Fibroblast of the aortic adventitia (primary cell): Measurements from ENCODE around the gene ADORA3. TPM values are rescaled to one million over a fixed set of nuclear protein-coding genes. Genes with fewer than 3 reads are reported as not detected.

Experiments used
- DNase-seq: peaks from one replicate; pipeline ENCODE4 v3.0.0-alpha.2; 2010; ENCODE audit warnings: low read depth
- H3K4me3 ChIP-seq: 2 replicates; pipeline ENCODE4 v1.5.1; 2011; ENCODE audit warnings: low read depth, mild to moderate bottlenecking, control low read depth, low read length, moderate library complexity
- CTCF ChIP-seq: IDR thresholded peaks from 2 replicates; pipeline ENCODE4 v1.5.1; 2011; ENCODE audit warnings: mild to moderate bottlenecking, low read length, control low read depth, inconsistent platforms; ENCODE audit not compliant: insufficient read depth
- total RNA-seq: library from RNA; depleted of rRNA; stranded (reverse); fragments of >200 nt; gene quantifications from 2 replicates; pipeline ENCODE4 v1.2.3, GENCODE V29; 2012; ENCODE audit warnings: low replicate concordance

Gene ADORA3
- total RNA-seq, 1 donor, result not detected

- H3K4me3 ChIP-seq, result no peak overlapping the region
- peak; percentile 62 for DNase-seq
- no peak for TF ChIP-seq CTCF
Observed at GRCh38 chr1:111463029-111463683, 40.3 kb downstream of the ADORA3 start.

GRCh38 chr1:111462370-111463028, 40.9 kb downstream of the ADORA3 start:
- H3K4me3 ChIP-seq, result no peak overlapping the region
- TF ChIP-seq CTCF, result no peak
- DNase-seq, result no peak

GRCh38 chr1:111461765-111462164, 41.7 kb downstream of the ADORA3 start:
- TF ChIP-seq CTCF, result no peak
- no peak overlapping the region for H3K4me3 ChIP-seq
- no peak for DNase-seq

- TF ChIP-seq CTCF, result no peak
- no peak overlapping the region for H3K4me3 ChIP-seq
- no peak for DNase-seq
Observed at GRCh38 chr1:111455642-111456031, 47.8 kb downstream of the ADORA3 start.

GRCh38 chr1:111454859-111455641, 48.4 kb downstream of the ADORA3 start:
- H3K4me3 ChIP-seq, result no peak overlapping the region
- DNase-seq, result no peak
- TF ChIP-seq CTCF, result no peak

GRCh38 chr1:111453706-111454105, 49.7 kb downstream of the ADORA3 start:
- no peak overlapping the region for H3K4me3 ChIP-seq
- no peak for DNase-seq
- TF ChIP-seq CTCF, result no peak
